Type B pancreatic cell (in vitro differentiated cells): ENCODE results near the gene SAMD11. TPM values are rescaled to one million over a fixed set of nuclear protein-coding genes. Genes with fewer than 3 reads are reported as not detected.

ENCODE experiments used
- DNase-seq: peaks from one replicate; pipeline ENCODE4 v3.0.0; 2021; ENCODE audit warnings: mixed read lengths; ENCODE audit not compliant: unreplicated experiment; ENCODE audit errors: extremely low spot score
- H3K27ac Mint-ChIP-seq: 2 replicates; pipeline ENCODE4 v1.8.0; 2021; ENCODE audit warnings: mild to moderate bottlenecking, mixed read lengths
- H3K27me3 Mint-ChIP-seq: 2 replicates; pipeline ENCODE4 v1.8.0; 2021; ENCODE audit warnings: mixed read lengths
- H3K36me3 Mint-ChIP-seq: 2 replicates; pipeline ENCODE4 v1.8.0; 2021; ENCODE audit warnings: mixed read lengths
- H3K4me1 Mint-ChIP-seq: one replicate; pipeline ENCODE4 v1.8.0; 2021; ENCODE audit warnings: mixed read lengths; ENCODE audit not compliant: unreplicated experiment
- H3K4me3 Mint-ChIP-seq: 2 replicates; pipeline ENCODE4 v1.8.0; 2021; ENCODE audit warnings: mild to moderate bottlenecking, mixed read lengths
- H3K9me3 Mint-ChIP-seq: 2 replicates; pipeline ENCODE4 v1.8.0; 2021; ENCODE audit warnings: mixed read lengths
- CTCF ChIP-seq: fragments of 200-600 bp; sonication (generic); conservative IDR thresholded peaks from 2 replicates; pipeline ENCODE4 v1.5.0; 2021; ENCODE audit warnings: antibody characterized with exemption, mild to moderate bottlenecking
- total RNA-seq: library from RNA; stranded (reverse); gene quantifications from 2 replicates; pipeline ENCODE4 v1.2.1, GENCODE V29; 2021; ENCODE audit warnings: low replicate concordance

SAMD11 gene
- total RNA-seq, 1 donor from 2014 or later = 50.5 TPM

GRCh38 chr1:923991-924655 lies 400 bp downstream of the SAMD11 start:
- DNase-seq = no peak
- Mint-ChIP-seq H3K27ac (no peak overlapping the region), H3K9me3 (no peaks in the 10 kb centered on the region), H3K4me1 (peaks cover 18% of the 10 kb centered on the region), H3K27me3 (peaks cover 46% of the 10 kb centered on the region), H3K4me3 (no peak overlapping the region), H3K36me3 (peaks cover 7% of the 10 kb centered on the region)
- no peak for TF ChIP-seq CTCF

- Mint-ChIP-seq H3K27me3 (peaks cover 49% of the 10 kb centered on the region), H3K9me3 (no peaks in the 10 kb centered on the region), H3K4me1 (peaks cover 18% of the 10 kb centered on the region), H3K4me3 (peak overlapping the region; percentile 73), H3K36me3 (peaks cover 7% of the 10 kb centered on the region), H3K27ac (no peak overlapping the region)
- no peak for TF ChIP-seq CTCF
- DNase-seq = no peak
These were observed 1.2 kb downstream of the SAMD11 start for GRCh38 chr1:924656-925560.

- DNase-seq = no peak
- TF ChIP-seq CTCF = no peak
These were observed 2.1 kb downstream of the SAMD11 start for GRCh38 chr1:925561-926421.

GRCh38 chr1:927234-927633 lies 3.5 kb downstream of the SAMD11 start:
- H3K4me1 Mint-ChIP-seq = peaks cover 14% of the 10 kb centered on the region
- TF ChIP-seq CTCF = no peak
- DNase-seq = no peak
- no peak overlapping the region for H3K4me3 Mint-ChIP-seq
- peaks cover 3% of the 10 kb centered on the region for H3K36me3 Mint-ChIP-seq
- H3K27ac Mint-ChIP-seq = no peak overlapping the region
- peaks cover 44% of the 10 kb centered on the region for H3K27me3 Mint-ChIP-seq
- no peaks in the 10 kb centered on the region for H3K9me3 Mint-ChIP-seq

More at GRCh38 chr1:925561-926421, 2.1 kb downstream of the SAMD11 start:
- H3K4me3 Mint-ChIP-seq = peak overlapping the region; percentile 84
- H3K9me3 Mint-ChIP-seq = no peaks in the 10 kb centered on the region
- no peak overlapping the region for H3K27ac Mint-ChIP-seq
- H3K4me1 Mint-ChIP-seq = peaks cover 13% of the 10 kb centered on the region
- peaks cover 43% of the 10 kb centered on the region for H3K27me3 Mint-ChIP-seq
- peaks cover 7% of the 10 kb centered on the region for H3K36me3 Mint-ChIP-seq

- H3K9me3 Mint-ChIP-seq = no peaks in the 10 kb centered on the region
- H3K27me3 Mint-ChIP-seq = peaks cover 41% of the 10 kb centered on the region
- peaks cover 3% of the 10 kb centered on the region for H3K36me3 Mint-ChIP-seq
- no peak overlapping the region for H3K4me3 Mint-ChIP-seq
- peaks cover 14% of the 10 kb centered on the region for H3K4me1 Mint-ChIP-seq
- H3K27ac Mint-ChIP-seq = no peak overlapping the region
- no peak for TF ChIP-seq CTCF
- no peak for DNase-seq
These were observed 4.0 kb downstream of the SAMD11 start for GRCh38 chr1:927748-928147.
